HepG2 (cell line): ENCODE measurements around the gene LRRC3. TPM values are rescaled to one million over a fixed set of nuclear protein-coding genes. Genes with fewer than 3 reads are reported as not detected.

Source experiments
- AHR ChIP-seq: IDR thresholded peaks from 2 replicates; pipeline ENCODE4 v1.6.1; 2018; ENCODE audit warnings: missing genetic modification reagents, missing compliant biosample characterization
- CBX2 ChIP-seq, 2 experiments: fragments of 200-600 bp in 1 of 2; sonication (generic); formaldehyde crosslinking in 1 of 2; IDR thresholded peaks; 2 replicates each; pipeline versions ENCODE4 v1.7.0 to v1.8.1; 2018 to 2022; ENCODE audit warnings: low read depth in 2 of 2, low read length in 1 of 2, mild to moderate bottlenecking in 1 of 2, missing genetic modification reagents in 1 of 2
- KLF9 ChIP-seq: IDR thresholded peaks from 2 replicates; pipeline ENCODE4 v1.6.1; 2016; ENCODE audit warnings: low read depth
- SMYD3 ChIP-seq: sonication (generic); formaldehyde crosslinking; IDR thresholded peaks from 2 replicates; pipeline ENCODE4 v1.8.1; 2023; ENCODE audit warnings: mild to moderate bottlenecking, missing genetic modification reagents
- STAT5B ChIP-seq: sonication (generic); formaldehyde crosslinking; IDR thresholded peaks from 2 replicates; pipeline ENCODE4 v1.4.0; 2020; ENCODE audit warnings: missing genetic modification reagents
- TBL1XR1 ChIP-seq: fragments of 150-350 bp; IDR thresholded peaks from 2 replicates; pipeline ENCODE4 v1.6.1; 2014; ENCODE audit warnings: borderline replicate concordance, low read length; ENCODE audit not compliant: partially characterized antibody
- THYN1 ChIP-seq: sonication (generic); formaldehyde crosslinking; IDR thresholded peaks from 2 replicates; pipeline ENCODE4 v1.8.1; 2023; ENCODE audit warnings: low read depth, mild to moderate bottlenecking, moderate library complexity, missing genetic modification reagents, borderline replicate concordance
- ZNF20 ChIP-seq: sonication (generic); formaldehyde crosslinking; IDR thresholded peaks from 2 replicates; pipeline ENCODE4 v1.4.0; 2020; ENCODE audit warnings: mild to moderate bottlenecking, moderate library complexity, missing genetic modification reagents
- ZNF253 ChIP-seq: sonication (generic); formaldehyde crosslinking; IDR thresholded peaks from 2 replicates; pipeline ENCODE4 v1.8.0; 2022; ENCODE audit warnings: mild to moderate bottlenecking, missing genetic modification reagents, borderline replicate concordance
- ZNF382 ChIP-seq: sonication (generic); formaldehyde crosslinking; IDR thresholded peaks from 2 replicates; pipeline ENCODE4 v1.5.0; 2020; ENCODE audit warnings: missing genetic modification reagents, mild to moderate bottlenecking, borderline replicate concordance
- ZNF550 ChIP-seq: sonication (generic); formaldehyde crosslinking; IDR thresholded peaks from 2 replicates; pipeline ENCODE4 v1.4.0; 2020; ENCODE audit warnings: mild to moderate bottlenecking, missing genetic modification reagents, borderline replicate concordance
- polyA plus RNA-seq, 8 experiments: library from polyadenylated mRNA; depleted of rRNA in 3 of 8; stranded (reverse) in 7 of 8; unstranded in 1 of 8; fragments of >200 nt; fragmentation: Illumina TruSeq in 4 of 8; extraction: Trizol in 4 of 8; gene quantifications; 2 replicates each; pipeline versions ENCODE4 v1.2.1 to v1.2.3, GENCODE V29; 2011 to 2016; ENCODE audit warnings: low read depth in 4 of 8, missing spikeins in 1 of 8, mixed read lengths in 1 of 8; ENCODE audit not compliant: insufficient read depth in 1 of 8
- total RNA-seq, 5 experiments: library from RNA; depleted of rRNA; stranded (reverse); fragments of >200 nt; fragmentation: Illumina TruSeq; extraction: Trizol; gene quantifications; 2 replicates each; pipeline ENCODE4 v1.2.3, GENCODE V29; 2016; ENCODE audit warnings: low read depth in 1 of 5
- TF ChIP-seq, protein P1 (sequence below): sonication (generic); formaldehyde crosslinking; IDR thresholded peaks from 2 replicates; pipeline ENCODE4 v1.4.0; 2020; ENCODE audit warnings: missing genetic modification reagents, mild to moderate bottlenecking, borderline replicate concordance
- TF ChIP-seq, protein P2 (sequence below): sonication (generic); formaldehyde crosslinking; IDR thresholded peaks from 2 replicates; pipeline ENCODE4 v1.4.0; 2020; ENCODE audit warnings: mild to moderate bottlenecking, missing genetic modification reagents
- TF ChIP-seq, protein P3 (sequence below): sonication (generic); formaldehyde crosslinking; IDR thresholded peaks from 2 replicates; pipeline ENCODE4 v1.4.0; 2020; ENCODE audit warnings: low read depth, mild to moderate bottlenecking, missing genetic modification reagents
- TF ChIP-seq, protein P4 (sequence below): IDR thresholded peaks from 2 replicates; pipeline ENCODE4 v1.6.1; 2016; ENCODE audit warnings: missing biosample characterization, missing genetic modification reagents, low read depth
- TF ChIP-seq, protein P5 (sequence below): sonication (generic); formaldehyde crosslinking; IDR thresholded peaks from 2 replicates; pipeline ENCODE4 v1.9.0; 2021; ENCODE audit warnings: missing genetic modification reagents, borderline replicate concordance

LRRC3 gene
- total and polyA plus RNA-seq, 2 of the 13 experiments (the other 11 are each of a cell fraction or from before 2014, with no cell fraction given) = 4.8 to 16.5 TPM

DNA sequence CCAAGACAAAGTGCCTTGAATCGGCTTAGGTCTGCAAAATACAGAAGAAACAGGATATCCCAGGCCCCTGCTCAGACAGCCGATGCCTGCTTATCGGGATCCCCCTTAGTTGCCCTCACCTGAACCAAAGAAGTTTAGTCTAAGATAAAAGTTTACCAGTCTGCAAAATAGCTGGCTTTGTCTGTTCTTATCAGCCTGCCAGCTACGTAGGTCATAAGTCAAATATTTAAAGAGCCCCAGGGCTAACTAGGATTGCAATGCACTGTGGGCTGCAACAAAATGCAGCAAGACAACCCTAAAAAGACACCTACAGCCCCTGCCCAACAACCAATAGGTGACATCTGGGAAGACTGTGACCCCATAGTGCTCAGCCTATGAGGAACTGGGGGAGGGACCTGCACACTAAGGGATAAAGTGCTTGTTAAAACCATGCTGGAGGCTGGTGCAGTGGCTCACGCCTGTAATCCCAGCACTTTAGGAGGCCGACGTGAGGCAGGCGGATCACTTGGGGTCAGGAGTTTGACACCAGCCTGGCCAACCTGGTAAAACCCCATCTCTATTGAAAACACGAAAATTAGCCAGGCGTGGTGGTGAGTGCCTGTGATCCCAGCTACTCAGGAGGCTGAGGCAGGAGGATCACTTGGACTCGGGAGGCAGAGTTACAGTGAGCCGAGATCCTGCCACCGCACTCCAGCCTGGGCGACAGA lies 27.4 kb downstream of the LRRC3 start (continued):
- TF ChIP-seq ZNF550 (no peak), SMYD3 (no peak), THYN1 (no peak), AHR (CRISPR knock-in tag) (no peak; the same call in 1 of the 2 replicates), ZNF20 (CRISPR knock-in tag) (no peak), TBL1XR1 (no peak), ZNF382 (CRISPR knock-in tag) (no peak), CBX2 (IDR thresholded peaks at IDR 0.05; ENCODE audit: low read depth, low read length) (no peak), CBX2 (CRISPR knock-in tag; IDR thresholded peaks at IDR 0.05; ENCODE audit: low read depth) (no peak), STAT5B (CRISPR knock-in tag) (no peak), ZNF253 (CRISPR knock-in tag) (no peak), KLF9 (no peak)
- TF ChIP-seq, protein P1, sequence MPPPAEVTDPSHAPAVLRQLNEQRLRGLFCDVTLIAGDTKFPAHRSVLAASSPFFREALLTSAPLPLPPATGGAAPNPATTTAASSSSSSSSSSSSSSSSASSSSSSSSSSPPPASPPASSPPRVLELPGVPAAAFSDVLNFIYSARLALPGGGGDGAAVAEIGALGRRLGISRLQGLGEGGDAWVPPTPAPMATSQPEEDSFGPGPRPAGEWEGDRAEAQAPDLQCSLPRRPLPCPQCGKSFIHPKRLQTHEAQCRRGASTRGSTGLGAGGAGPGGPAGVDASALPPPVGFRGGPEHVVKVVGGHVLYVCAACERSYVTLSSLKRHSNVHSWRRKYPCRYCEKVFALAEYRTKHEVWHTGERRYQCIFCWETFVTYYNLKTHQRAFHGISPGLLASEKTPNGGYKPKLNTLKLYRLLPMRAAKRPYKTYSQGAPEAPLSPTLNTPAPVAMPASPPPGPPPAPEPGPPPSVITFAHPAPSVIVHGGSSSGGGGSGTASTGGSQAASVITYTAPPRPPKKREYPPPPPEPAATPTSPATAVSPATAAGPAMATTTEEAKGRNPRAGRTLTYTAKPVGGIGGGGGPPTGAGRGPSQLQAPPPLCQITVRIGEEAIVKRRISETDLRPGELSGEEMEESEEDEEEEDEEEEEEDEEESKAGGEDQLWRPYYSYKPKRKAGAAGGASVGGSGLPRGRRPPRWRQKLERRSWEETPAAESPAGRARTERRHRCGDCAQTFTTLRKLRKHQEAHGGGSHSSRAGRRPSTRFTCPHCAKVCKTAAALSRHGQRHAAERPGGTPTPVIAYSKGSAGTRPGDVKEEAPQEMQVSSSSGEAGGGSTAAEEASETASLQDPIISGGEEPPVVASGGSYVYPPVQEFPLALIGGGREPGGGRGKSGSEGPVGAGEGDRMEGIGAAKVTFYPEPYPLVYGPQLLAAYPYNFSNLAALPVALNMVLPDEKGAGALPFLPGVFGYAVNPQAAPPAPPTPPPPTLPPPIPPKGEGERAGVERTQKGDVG (CRISPR knock-in tag) = no peak
- TF ChIP-seq, protein P2, sequence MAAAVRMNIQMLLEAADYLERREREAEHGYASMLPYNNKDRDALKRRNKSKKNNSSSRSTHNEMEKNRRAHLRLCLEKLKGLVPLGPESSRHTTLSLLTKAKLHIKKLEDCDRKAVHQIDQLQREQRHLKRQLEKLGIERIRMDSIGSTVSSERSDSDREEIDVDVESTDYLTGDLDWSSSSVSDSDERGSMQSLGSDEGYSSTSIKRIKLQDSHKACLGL = no peak
- TF ChIP-seq, protein P3, sequence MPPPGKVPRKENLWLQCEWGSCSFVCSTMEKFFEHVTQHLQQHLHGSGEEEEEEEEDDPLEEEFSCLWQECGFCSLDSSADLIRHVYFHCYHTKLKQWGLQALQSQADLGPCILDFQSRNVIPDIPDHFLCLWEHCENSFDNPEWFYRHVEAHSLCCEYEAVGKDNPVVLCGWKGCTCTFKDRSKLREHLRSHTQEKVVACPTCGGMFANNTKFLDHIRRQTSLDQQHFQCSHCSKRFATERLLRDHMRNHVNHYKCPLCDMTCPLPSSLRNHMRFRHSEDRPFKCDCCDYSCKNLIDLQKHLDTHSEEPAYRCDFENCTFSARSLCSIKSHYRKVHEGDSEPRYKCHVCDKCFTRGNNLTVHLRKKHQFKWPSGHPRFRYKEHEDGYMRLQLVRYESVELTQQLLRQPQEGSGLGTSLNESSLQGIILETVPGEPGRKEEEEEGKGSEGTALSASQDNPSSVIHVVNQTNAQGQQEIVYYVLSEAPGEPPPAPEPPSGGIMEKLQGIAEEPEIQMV (CRISPR knock-in tag) = peak; percentile 86; the same call in 1 of the 2 replicates
- TF ChIP-seq, protein P4, sequence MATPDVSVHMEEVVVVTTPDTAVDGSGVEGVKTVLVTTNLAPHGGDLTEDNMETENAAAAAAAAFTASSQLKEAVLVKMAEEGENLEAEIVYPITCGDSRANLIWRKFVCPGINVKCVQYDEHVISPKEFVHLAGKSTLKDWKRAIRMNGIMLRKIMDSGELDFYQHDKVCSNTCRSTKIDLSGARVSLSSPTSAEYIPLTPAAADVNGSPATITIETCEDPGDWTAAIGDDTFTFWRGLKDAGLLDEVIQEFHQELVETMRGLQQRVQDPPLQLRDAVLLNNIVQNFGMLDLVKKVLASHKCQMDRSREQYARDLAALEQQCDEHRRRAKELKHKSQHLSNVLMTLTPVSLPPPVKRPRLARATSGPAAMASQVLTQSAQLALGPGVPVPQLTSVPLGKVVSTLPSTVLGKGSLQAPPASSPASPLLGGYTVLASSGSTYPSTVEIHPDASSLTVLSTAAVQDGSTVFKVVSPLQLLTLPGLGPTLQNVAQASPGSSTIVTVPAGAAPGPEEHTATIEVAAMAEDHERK (CRISPR knock-in tag) = no peak
- TF ChIP-seq, protein P5, sequence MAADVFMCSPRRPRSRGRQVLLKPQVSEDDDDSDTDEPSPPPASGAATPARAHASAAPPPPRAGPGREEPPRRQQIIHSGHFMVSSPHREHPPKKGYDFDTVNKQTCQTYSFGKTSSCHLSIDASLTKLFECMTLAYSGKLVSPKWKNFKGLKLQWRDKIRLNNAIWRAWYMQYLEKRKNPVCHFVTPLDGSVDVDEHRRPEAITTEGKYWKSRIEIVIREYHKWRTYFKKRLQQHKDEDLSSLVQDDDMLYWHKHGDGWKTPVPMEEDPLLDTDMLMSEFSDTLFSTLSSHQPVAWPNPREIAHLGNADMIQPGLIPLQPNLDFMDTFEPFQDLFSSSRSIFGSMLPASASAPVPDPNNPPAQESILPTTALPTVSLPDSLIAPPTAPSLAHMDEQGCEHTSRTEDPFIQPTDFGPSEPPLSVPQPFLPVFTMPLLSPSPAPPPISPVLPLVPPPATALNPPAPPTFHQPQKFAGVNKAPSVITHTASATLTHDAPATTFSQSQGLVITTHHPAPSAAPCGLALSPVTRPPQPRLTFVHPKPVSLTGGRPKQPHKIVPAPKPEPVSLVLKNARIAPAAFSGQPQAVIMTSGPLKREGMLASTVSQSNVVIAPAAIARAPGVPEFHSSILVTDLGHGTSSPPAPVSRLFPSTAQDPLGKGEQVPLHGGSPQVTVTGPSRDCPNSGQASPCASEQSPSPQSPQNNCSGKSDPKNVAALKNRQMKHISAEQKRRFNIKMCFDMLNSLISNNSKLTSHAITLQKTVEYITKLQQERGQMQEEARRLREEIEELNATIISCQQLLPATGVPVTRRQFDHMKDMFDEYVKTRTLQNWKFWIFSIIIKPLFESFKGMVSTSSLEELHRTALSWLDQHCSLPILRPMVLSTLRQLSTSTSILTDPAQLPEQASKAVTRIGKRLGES (CRISPR knock-in tag) = no peak
